Putamen (tissue), 1 donor: ENCODE data around the gene PARVA.
"Not testable (repeated sequence)": the region's sequence is repeated elsewhere in the genome, so short reads cannot be mapped to it uniquely, and the experiment has no call there.

Source experiments
- DNase-seq: peaks from one replicate; pipeline ENCODE4 v3.0.0-alpha.2; 2016; ENCODE audit warnings: low spot score

Gene PARVA

GRCh38 chr11:12377106-12377823 lies at the start of gene PARVA:
PARVA (plus strand) TSS chr11:12377571; CDS start chr11:12377648, 77 bp downstream.
- no peak for DNase-seq

- peak; percentile 62 for DNase-seq
Measured at GRCh38 chr11:12329169-12329568, 48.2 kb upstream of the PARVA start.

- DNase-seq: peak; percentile 12
Measured at GRCh38 chr11:12329797-12330196, 47.6 kb upstream of the PARVA start.

GRCh38 chr11:12330485-12331231 lies 46.7 kb upstream of the PARVA start:
- DNase-seq: peak; percentile 96

- DNase-seq: peak; percentile 89
Measured at GRCh38 chr11:12331239-12331874, 46.0 kb upstream of the PARVA start.

GRCh38 chr11:12343526-12343925 lies 33.8 kb upstream of the PARVA start:
- no peak for DNase-seq

- no peak for DNase-seq
Measured at GRCh38 chr11:12353534-12353933, 23.8 kb upstream of the PARVA start.

- DNase-seq: no peak
Measured at GRCh38 chr11:12354750-12355545, 22.4 kb upstream of the PARVA start.

- no peak for DNase-seq
Measured at GRCh38 chr11:12356944-12357655, 20.3 kb upstream of the PARVA start.

- not testable (repeated sequence) for DNase-seq
Measured at GRCh38 chr11:12357697-12358096, 19.7 kb upstream of the PARVA start.

- no peak for DNase-seq
Measured at GRCh38 chr11:12358302-12359188, 18.8 kb upstream of the PARVA start.

GRCh38 chr11:12359761-12360160 lies 17.6 kb upstream of the PARVA start:
- DNase-seq: no peak

- DNase-seq: no peak
Measured at GRCh38 chr11:12361682-12362081, 15.7 kb upstream of the PARVA start.

GRCh38 chr11:12362857-12363256 lies 14.5 kb upstream of the PARVA start:
- DNase-seq: no peak

- no peak for DNase-seq
Measured at GRCh38 chr11:12363373-12363772, 14.0 kb upstream of the PARVA start.

GRCh38 chr11:12365965-12366575 lies 11.3 kb upstream of the PARVA start:
- DNase-seq: not testable (repeated sequence)

GRCh38 chr11:12367057-12367456 lies 10.3 kb upstream of the PARVA start:
- DNase-seq: not testable (repeated sequence)

- DNase-seq: no peak
Measured at GRCh38 chr11:12372111-12372510, 5.3 kb upstream of the PARVA start.

- DNase-seq: no peak
Measured at GRCh38 chr11:12375720-12376119, 1.7 kb upstream of the PARVA start.
